ENCODE measurements around the gene LEPROT.

GRCh38 chr1:65429806-65430205 lies 9.3 kb downstream of the LEPROT start:
- TF ChIP-seq CTCF (optimal IDR thresholded peaks at IDR 0.05 in 1 of 3, IDR thresholded peaks at IDR 0.05 in 1 of 3, conservative IDR thresholded peaks at IDR 0.05 in 1 of 3; ENCODE audit: extremely low read depth in 1 of 3, insufficient read depth in 2 of 3, low read length in 3 of 3) (no peak), EZH2 (IDR thresholded peaks at IDR 0.05; ENCODE audit: low read length) (no peak)
